Epithelial cell of proximal tubule (primary cell): ENCODE results near the gene TRIM17. TPM values are rescaled to one million over a fixed set of nuclear protein-coding genes. Genes with fewer than 3 reads are reported as not detected.
A peak's percentile ranks its signal among the peaks of the same experiment; 100 is the strongest.

Experiments used
- DNase-seq: peaks from one replicate; pipeline ENCODE4 v3.0.0-alpha.2; 2011; ENCODE audit warnings: low read depth
- H3K4me3 ChIP-seq: 2 replicates; pipeline ENCODE4 v1.5.1; 2011; ENCODE audit warnings: low read depth, mild to moderate bottlenecking, low read length
- total RNA-seq: library from RNA; depleted of rRNA; stranded (reverse); fragments of >200 nt; gene quantifications from 2 replicates; pipeline ENCODE4 v1.2.3, GENCODE V29; 2015
- TF ChIP-seq, protein P1 (sequence below): conservative IDR thresholded peaks from 2 replicates; pipeline ENCODE4 v1.5.1; 2012; ENCODE audit warnings: low read depth, mild to moderate bottlenecking, low read length

The TRIM17 gene, protein sequence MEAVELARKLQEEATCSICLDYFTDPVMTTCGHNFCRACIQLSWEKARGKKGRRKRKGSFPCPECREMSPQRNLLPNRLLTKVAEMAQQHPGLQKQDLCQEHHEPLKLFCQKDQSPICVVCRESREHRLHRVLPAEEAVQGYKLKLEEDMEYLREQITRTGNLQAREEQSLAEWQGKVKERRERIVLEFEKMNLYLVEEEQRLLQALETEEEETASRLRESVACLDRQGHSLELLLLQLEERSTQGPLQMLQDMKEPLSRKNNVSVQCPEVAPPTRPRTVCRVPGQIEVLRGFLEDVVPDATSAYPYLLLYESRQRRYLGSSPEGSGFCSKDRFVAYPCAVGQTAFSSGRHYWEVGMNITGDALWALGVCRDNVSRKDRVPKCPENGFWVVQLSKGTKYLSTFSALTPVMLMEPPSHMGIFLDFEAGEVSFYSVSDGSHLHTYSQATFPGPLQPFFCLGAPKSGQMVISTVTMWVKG
- 1.7 and 10.4 TPM in 2 replicates for total RNA-seq

DNA sequence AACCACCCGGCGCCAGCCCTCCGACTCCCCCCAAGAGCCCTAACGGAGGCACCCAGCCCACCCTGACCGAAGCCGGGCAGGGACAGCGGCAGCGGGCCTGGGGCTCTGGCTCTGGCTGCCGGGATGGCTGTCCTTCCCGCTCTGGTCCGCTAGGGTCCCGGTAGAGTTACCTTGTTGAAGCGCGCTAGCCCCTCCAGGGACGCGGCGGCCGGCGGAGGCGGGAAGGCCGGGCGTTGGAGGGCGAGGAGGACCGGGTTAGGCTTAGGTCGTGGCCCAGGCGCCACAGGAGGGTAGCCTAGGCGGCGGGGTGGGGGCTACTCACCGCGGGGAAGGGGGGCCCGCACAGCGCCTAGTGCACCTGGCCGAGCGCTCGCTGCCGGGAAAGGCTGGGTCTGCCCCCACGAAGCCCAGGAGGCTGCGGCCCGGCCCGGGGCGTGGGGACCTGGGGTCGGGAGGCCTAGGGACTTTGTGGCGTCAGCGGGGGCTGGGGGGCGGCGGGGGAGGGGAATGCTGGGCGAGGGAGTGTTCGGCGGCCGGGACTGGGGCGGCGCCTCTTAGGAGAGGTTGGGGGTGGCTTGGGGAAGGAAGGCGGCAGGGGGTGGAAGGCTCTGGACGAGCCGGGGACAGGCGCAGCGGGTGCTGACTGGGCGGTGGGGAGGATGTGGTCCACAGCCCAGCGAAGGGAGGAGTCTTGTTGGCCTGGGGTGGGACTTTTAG, at the start of gene TRIM17:
Gene TRIM17, minus strand, starts transcription at position 645 of the 717 bp plus-strand sequence. CDS start 1,789 bp downstream, outside the sequence.
- TF ChIP-seq, protein P1, sequence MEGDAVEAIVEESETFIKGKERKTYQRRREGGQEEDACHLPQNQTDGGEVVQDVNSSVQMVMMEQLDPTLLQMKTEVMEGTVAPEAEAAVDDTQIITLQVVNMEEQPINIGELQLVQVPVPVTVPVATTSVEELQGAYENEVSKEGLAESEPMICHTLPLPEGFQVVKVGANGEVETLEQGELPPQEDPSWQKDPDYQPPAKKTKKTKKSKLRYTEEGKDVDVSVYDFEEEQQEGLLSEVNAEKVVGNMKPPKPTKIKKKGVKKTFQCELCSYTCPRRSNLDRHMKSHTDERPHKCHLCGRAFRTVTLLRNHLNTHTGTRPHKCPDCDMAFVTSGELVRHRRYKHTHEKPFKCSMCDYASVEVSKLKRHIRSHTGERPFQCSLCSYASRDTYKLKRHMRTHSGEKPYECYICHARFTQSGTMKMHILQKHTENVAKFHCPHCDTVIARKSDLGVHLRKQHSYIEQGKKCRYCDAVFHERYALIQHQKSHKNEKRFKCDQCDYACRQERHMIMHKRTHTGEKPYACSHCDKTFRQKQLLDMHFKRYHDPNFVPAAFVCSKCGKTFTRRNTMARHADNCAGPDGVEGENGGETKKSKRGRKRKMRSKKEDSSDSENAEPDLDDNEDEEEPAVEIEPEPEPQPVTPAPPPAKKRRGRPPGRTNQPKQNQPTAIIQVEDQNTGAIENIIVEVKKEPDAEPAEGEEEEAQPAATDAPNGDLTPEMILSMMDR = no peak
- H3K4me3 ChIP-seq = peak within 1 kb of the TSS; percentile 41
- DNase-seq = no peak

- no peak overlapping the region for H3K4me3 ChIP-seq
- no peak for DNase-seq
- TF ChIP-seq, protein P1 = no peak
Observed at GRCh38 chr1:228465571-228466146, 49.0 kb upstream of the TRIM17 start.

GRCh38 chr1:228465141-228465540, 48.5 kb upstream of the TRIM17 start:
- TF ChIP-seq, protein P1 = no peak
- no peak for DNase-seq
- H3K4me3 ChIP-seq = no peak overlapping the region

DNA sequence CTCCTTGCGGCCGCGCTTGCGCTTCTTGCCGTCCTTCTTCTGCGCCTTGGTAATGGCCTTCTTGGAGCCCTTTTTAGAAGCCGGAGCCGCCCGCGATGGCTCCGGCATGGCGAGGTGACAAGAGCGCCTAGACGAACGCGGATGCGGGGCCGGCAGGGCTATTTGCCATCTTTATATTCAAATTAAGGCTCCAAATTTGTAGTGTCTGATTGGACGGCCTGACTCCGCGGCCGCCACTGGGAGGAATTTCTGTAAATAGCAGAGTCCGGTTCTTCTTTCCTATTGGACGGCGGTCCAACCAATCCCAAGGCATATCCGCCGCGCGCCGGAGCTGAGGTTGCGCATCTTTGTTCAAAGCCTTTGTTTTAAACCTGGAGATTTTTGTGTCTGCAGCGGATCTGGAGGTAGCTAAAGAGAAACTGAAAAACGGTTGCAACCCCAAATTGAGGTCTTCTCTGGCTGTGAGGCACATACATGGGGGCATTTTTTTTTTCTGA, 47.9 kb upstream of the TRIM17 start:
- TF ChIP-seq, protein P1 = no peak
- peak overlapping the region; percentile 16 for H3K4me3 ChIP-seq
- DNase-seq = no peak

- no peak for DNase-seq
- TF ChIP-seq, protein P1 = no peak
- no peak overlapping the region for H3K4me3 ChIP-seq
Observed at GRCh38 chr1:228463559-228464455, 47.1 kb upstream of the TRIM17 start.

- H3K4me3 ChIP-seq = no peak overlapping the region
- DNase-seq = no peak
- TF ChIP-seq, protein P1 = no peak
Observed at GRCh38 chr1:228463009-228463558, 46.4 kb upstream of the TRIM17 start.
